ENCODE data around the gene SLC12A7.

The SLC12A7 gene

DNA sequence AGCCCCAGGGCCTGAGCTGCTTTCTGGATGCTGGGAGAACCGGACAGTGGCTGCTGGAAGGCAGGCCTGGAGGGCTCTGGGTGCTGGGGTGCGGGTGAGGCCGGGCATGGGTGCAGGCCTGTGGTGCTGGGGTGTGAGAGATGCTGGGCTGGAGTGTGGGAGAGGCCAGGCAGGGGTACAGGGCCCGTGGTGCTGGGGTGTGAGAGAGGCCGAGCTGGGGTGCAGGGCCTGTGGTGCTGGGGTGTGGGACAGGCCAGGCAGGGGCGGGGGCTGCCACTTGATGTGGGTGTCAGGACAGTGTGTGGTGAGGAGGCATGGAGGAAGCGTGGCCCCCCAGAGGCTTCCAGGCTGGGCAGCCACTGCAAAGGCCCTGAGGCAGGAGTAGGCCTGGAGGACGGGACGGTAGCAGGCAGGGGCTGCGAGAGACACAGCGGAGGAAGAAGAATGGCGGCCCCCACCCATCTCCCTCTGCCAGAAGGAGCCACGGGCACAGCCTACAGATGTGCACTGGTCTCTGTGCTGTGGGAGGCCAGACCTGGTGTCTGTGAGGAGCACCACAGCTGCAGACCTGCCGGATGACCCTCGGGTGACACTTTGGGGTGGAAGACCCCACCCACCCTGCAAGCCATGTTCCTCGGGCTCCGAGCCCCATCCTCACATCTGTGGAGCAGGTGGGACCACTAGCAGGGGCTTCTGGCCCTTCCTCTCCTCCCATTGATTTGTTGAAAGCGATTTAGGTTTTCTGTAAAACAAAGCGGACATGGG, 94.0 kb downstream of the SLC12A7 start:
- no peak overlapping the region for H3K4me3 ChIP-seq (ENCODE audit: low read depth, low read length)
- TF ChIP-seq CTCF (conservative IDR thresholded peaks at IDR 0.05; ENCODE audit: low read depth, low read length), result no peak
- no peak for DNase-seq (ENCODE audit: low read depth)

GRCh38 chr5:1017056-1017455, 94.8 kb downstream of the SLC12A7 start:
- H3K4me3 ChIP-seq (ENCODE audit: low read depth, low read length), result no peak overlapping the region
- TF ChIP-seq CTCF (conservative IDR thresholded peaks at IDR 0.05; ENCODE audit: low read depth, low read length), result no peak
- DNase-seq (ENCODE audit: low read depth), result no peak

- no peak overlapping the region for H3K4me3 ChIP-seq (ENCODE audit: low read depth, low read length)
- DNase-seq (ENCODE audit: low read depth), result no peak
- no peak for TF ChIP-seq CTCF (conservative IDR thresholded peaks at IDR 0.05; ENCODE audit: low read depth, low read length)
These were observed 95.4 kb downstream of the SLC12A7 start for GRCh38 chr5:1016476-1016875.

- DNase-seq (ENCODE audit: low read depth), result no peak
- TF ChIP-seq CTCF (conservative IDR thresholded peaks at IDR 0.05; ENCODE audit: low read depth, low read length), result no peak
- H3K4me3 ChIP-seq (ENCODE audit: low read depth, low read length), result no peak overlapping the region
These were observed 95.8 kb downstream of the SLC12A7 start for GRCh38 chr5:1016036-1016435.

GRCh38 chr5:1015507-1015906, 96.4 kb downstream of the SLC12A7 start:
- no peak for TF ChIP-seq CTCF (conservative IDR thresholded peaks at IDR 0.05; ENCODE audit: low read depth, low read length)
- H3K4me3 ChIP-seq (ENCODE audit: low read depth, low read length), result no peak overlapping the region
- no peak for DNase-seq (ENCODE audit: low read depth)

DNA sequence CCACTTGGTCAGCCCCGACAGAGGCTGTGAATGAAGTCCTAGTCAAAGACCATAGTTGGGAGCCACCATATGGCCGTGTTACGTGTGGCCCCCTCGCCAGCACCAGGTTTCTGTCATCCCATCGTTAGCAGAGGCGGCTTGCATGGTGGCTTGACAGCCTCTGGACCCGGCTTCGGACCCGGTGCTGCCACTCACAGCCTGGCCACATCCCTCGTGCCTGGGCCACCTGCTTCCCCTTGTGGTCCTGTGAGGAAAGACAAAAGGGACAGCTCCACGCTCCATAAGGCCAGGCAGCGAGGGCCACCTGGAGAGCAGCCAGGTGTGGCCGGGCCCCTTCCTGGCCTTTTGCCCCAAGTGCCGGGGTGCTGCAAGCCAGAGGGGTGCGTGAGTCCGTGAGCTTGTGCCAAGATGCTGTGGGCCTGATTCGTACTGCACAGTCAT, 97.1 kb downstream of the SLC12A7 start:
- no peak overlapping the region for H3K4me3 ChIP-seq (ENCODE audit: low read depth, low read length)
- TF ChIP-seq CTCF (conservative IDR thresholded peaks at IDR 0.05; ENCODE audit: low read depth, low read length), result no peak
- no peak for DNase-seq (ENCODE audit: low read depth)

GRCh38 chr5:1014346-1014745, 97.5 kb downstream of the SLC12A7 start:
- no peak for DNase-seq (ENCODE audit: low read depth)
- no peak for TF ChIP-seq CTCF (conservative IDR thresholded peaks at IDR 0.05; ENCODE audit: low read depth, low read length)
- H3K4me3 ChIP-seq (ENCODE audit: low read depth, low read length), result no peak overlapping the region
